Measurements from ENCODE around the gene ID2.

ID2 gene

GRCh38 chr2:8682719-8683667 is 1.1 kb downstream of the ID2 start:
- peak in 11 of 56 donors; percentile 4 to 69 (median 17) for DNase-seq

- DNase-seq: peak in 9 of 56 donors; percentile 14 to 50 (median 29)
These were observed 2.7 kb downstream of the ID2 start for GRCh38 chr2:8684540-8684877.

GRCh38 chr2:8684878-8685696 is 3.2 kb downstream of the ID2 start:
- DNase-seq: peak in 19 of 56 donors; percentile 9 to 53 (median 29)

GRCh38 chr2:8685697-8686358 is 4.0 kb downstream of the ID2 start:
- peak in 43 of 56 donors; percentile 12 to 83 (median 50) for DNase-seq

- DNase-seq: no peak
These were observed 10.1 kb downstream of the ID2 start for GRCh38 chr2:8691859-8692437.

GRCh38 chr2:8692783-8693156 is 10.9 kb downstream of the ID2 start:
- DNase-seq: no peak

GRCh38 chr2:8693157-8693821 is 11.4 kb downstream of the ID2 start:
- peak in 19 of 56 donors; percentile 2 to 70 (median 21) for DNase-seq

- DNase-seq: no peak
These were observed 12.9 kb downstream of the ID2 start for GRCh38 chr2:8694737-8695136.

- no peak for DNase-seq
These were observed 15.3 kb downstream of the ID2 start for GRCh38 chr2:8697190-8697589.

- DNase-seq: no peak
These were observed 18.0 kb downstream of the ID2 start for GRCh38 chr2:8699839-8700238.

- DNase-seq: no peak
These were observed 20.0 kb downstream of the ID2 start for GRCh38 chr2:8701681-8702379.

- no peak for DNase-seq
These were observed 23.1 kb downstream of the ID2 start for GRCh38 chr2:8704906-8705305.

- no peak for DNase-seq
These were observed 27.8 kb downstream of the ID2 start for GRCh38 chr2:8709611-8710010.

GRCh38 chr2:8710951-8711350 is 29.1 kb downstream of the ID2 start:
- DNase-seq: no peak

- DNase-seq: no peak
These were observed 32.4 kb downstream of the ID2 start for GRCh38 chr2:8714283-8714682.

GRCh38 chr2:8714971-8715370 is 33.1 kb downstream of the ID2 start:
- no peak for DNase-seq

GRCh38 chr2:8719528-8719927 is 37.7 kb downstream of the ID2 start:
- no peak for DNase-seq

- DNase-seq: no peak
These were observed 38.9 kb downstream of the ID2 start for GRCh38 chr2:8720741-8721140.

- DNase-seq: no peak
These were observed 39.6 kb downstream of the ID2 start for GRCh38 chr2:8721410-8721809.

GRCh38 chr2:8722986-8723385 is 41.1 kb downstream of the ID2 start:
- no peak for DNase-seq
